Head of caudate nucleus (tissue), 42 donors: ENCODE data around the gene KIAA0319L.

Experiments
- DNase-seq, 42 donors: peaks; one replicate each; pipeline versions ENCODE4 v3.0.0 to v3.0.0-alpha.2; 2020 to 2021; ENCODE audit warnings: mixed read lengths in 7 of 42
- intact Hi-C: fragments of 100-400 bp; cut with DNase I; formaldehyde crosslinking; loops from one replicate; pipeline ENCODE4 v1.15.0; 2022

KIAA0319L gene

GRCh38 chr1:35557118-35557610, at the start of gene KIAA0319L:
KIAA0319L (minus strand) TSS chr1:35557403; CDS start chr1:35554491, 2,912 bp downstream.
- DNase-seq: peak; percentile 80 to 96 (median 92)
- intact Hi-C loops: loop anchor here (5.0 kb wide), 1 partner anchor 365 kb away; the partner anchor contains the start of gene SFPQ

- DNase-seq: no peak
- intact Hi-C loops: no loop called here
Observed at GRCh38 chr1:35605867-35606182, 48.6 kb upstream of the KIAA0319L start.

GRCh38 chr1:35605071-35605866, 48.1 kb upstream of the KIAA0319L start:
- DNase-seq: no peak
- intact Hi-C loops: no loop called here

DNA sequence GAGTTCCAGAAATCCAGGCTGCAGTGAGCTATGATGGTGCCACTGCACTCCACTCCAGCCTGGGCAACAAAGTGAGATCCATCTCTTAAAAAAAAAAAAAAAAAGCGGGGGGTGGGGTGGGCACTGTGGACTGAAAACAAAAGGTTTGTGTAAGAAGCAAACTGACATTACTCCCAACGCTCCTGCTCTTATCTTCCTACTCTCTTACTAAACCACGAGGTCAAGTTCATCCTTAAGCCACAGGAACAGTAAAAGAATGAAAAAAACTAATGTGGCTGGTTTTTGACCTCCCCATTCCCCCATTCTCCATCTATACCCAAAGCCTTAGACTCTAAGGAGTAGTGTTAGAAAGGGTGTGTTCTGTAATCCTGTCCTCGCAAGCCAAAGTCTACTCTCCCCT, 46.7 kb upstream of the KIAA0319L start:
- no peak for DNase-seq
- intact Hi-C loops: no loop called here

GRCh38 chr1:35603468-35603867, 46.3 kb upstream of the KIAA0319L start:
- DNase-seq: peak in 20 of 42 donors; percentile 9 to 64 (median 32)
- intact Hi-C loops: no loop called here

GRCh38 chr1:35600593-35600992, 43.4 kb upstream of the KIAA0319L start:
- no peak for DNase-seq
- intact Hi-C loops: no loop called here

- DNase-seq: no peak
- intact Hi-C loops: no loop called here
Observed at GRCh38 chr1:35599411-35599810, 42.2 kb upstream of the KIAA0319L start.

DNA sequence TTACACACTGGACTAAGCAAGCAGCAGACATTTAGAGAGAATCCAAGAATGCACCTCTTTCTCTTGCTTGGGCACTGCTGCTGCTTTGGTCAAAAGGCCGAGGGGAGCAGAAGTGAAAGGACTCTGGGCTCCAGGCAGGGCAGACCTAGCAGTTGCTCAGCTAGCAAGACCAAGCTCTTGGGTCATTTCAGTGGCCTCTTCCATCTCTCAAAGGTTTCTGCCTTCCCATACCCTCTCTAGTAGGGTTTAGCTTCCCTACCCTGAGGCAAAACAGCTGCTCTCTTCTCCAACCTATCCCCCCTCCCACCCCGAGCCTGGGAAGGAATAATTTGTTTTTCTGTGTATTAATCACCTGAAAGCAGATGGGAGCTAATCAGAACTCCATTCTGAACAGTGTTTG, 41.7 kb upstream of the KIAA0319L start:
- peak in 1 of 42 donors; percentile 22 for DNase-seq
- intact Hi-C loops: no loop called here

GRCh38 chr1:35597870-35598269, 40.7 kb upstream of the KIAA0319L start:
- DNase-seq: peak in 2 of 42 donors; percentile 22 to 30
- intact Hi-C loops: no loop called here

- DNase-seq: peak in 2 of 42 donors; percentile 27 to 39
- intact Hi-C loops: no loop called here
Observed at GRCh38 chr1:35595684-35596083, 38.5 kb upstream of the KIAA0319L start.

- peak in 2 of 42 donors; percentile 29 to 31 for DNase-seq
- intact Hi-C loops: no loop called here
Observed at GRCh38 chr1:35594005-35594760, 37.0 kb upstream of the KIAA0319L start.

- intact Hi-C loops: no loop called here
- DNase-seq: peak in 3 of 42 donors; percentile 8 to 19 (median 18)
Observed at GRCh38 chr1:35592991-35593769, 36.0 kb upstream of the KIAA0319L start.

GRCh38 chr1:35591211-35591610, 34.0 kb upstream of the KIAA0319L start:
- intact Hi-C loops: no loop called here
- peak in 2 of 42 donors; percentile 15 to 25 for DNase-seq

GRCh38 chr1:35590476-35591040, 33.4 kb upstream of the KIAA0319L start:
- peak in 1 of 42 donors; percentile 32 for DNase-seq
- intact Hi-C loops: no loop called here

- intact Hi-C loops: no loop called here
Observed at GRCh38 chr1:35589516-35590427, 32.6 kb upstream of the KIAA0319L start.

GRCh38 chr1:35588197-35588910, 31.2 kb upstream of the KIAA0319L start:
- peak in 1 of 42 donors; percentile 8 for DNase-seq
- intact Hi-C loops: no loop called here

More at GRCh38 chr1:35589516-35590427, 32.6 kb upstream of the KIAA0319L start:
- DNase-seq: peak in 2 of 42 donors; percentile 11 to 22

- intact Hi-C loops: no loop called here
Observed at GRCh38 chr1:35587736-35588135, 30.5 kb upstream of the KIAA0319L start.

More at GRCh38 chr1:35587736-35588135, 30.5 kb upstream of the KIAA0319L start:
- no peak for DNase-seq
